OCI-LY7 (cell line): ENCODE results near the gene FGD3. TPM values are rescaled to one million over a fixed set of nuclear protein-coding genes. Genes with fewer than 3 reads are reported as not detected.

Source experiments
- BruUV-seq: library from RNA; stranded (reverse); fragments of 400-500 nt; replicated peaks from 2 replicates; lab custom pipeline; 2021; lab: Mats Ljungman, UMichigan
- CTCF ChIA-PET: fragments of 300-600 bp; sonication (Branson Sonifier 250); formaldehyde crosslinking; loops from one replicate; lab custom pipeline; 2022; ENCODE audit warnings: antibody characterized with exemption; ENCODE audit not compliant: unreplicated experiment; lab: Charles Lee
- POLR2A ChIA-PET: fragments of 300-600 bp; sonication (Branson Sonifier 250); formaldehyde crosslinking; loops from one replicate; lab custom pipeline; 2022; ENCODE audit warnings: antibody characterized with exemption; lab: Charles Lee
- DNase-seq: peaks from one replicate; pipeline ENCODE4 v3.0.0-alpha.2; 2015; ENCODE audit warnings: low spot score
- H2AFZ ChIP-seq: fragments of 200-600 bp; sonication (generic), shearing (Covaris generic); 2 replicates; pipeline ENCODE4 v1.6.1; 2014; ENCODE audit warnings: mild to moderate bottlenecking, antibody characterized with exemption, low read length, moderate library complexity
- H3K27ac ChIP-seq: fragments of 200-600 bp; sonication (generic); 2 replicates; pipeline ENCODE4 v1.5.1; 2014; ENCODE audit warnings: mixed run types, low read depth, mild to moderate bottlenecking, moderate library complexity, low read length, inconsistent platforms; ENCODE audit not compliant: poor library complexity, severe bottlenecking
- H3K36me3 ChIP-seq: fragments of 200-600 bp; sonication (generic); 2 replicates; pipeline ENCODE4 v1.6.1; 2014; ENCODE audit warnings: mild to moderate bottlenecking, antibody characterized with exemption, low read length, moderate library complexity, mixed read lengths; ENCODE audit not compliant: insufficient read depth
- H3K4me1 ChIP-seq: fragments of 200-600 bp; sonication (generic); 2 replicates; pipeline ENCODE4 v1.5.1; 2014; ENCODE audit warnings: mild to moderate bottlenecking, low read length; ENCODE audit not compliant: insufficient read depth, poor library complexity, severe bottlenecking
- H3K4me2 ChIP-seq: fragments of 200-600 bp; sonication (generic); 2 replicates; pipeline ENCODE4 v1.6.1; 2014; ENCODE audit warnings: mild to moderate bottlenecking, low read length
- H3K4me3 ChIP-seq: fragments of 200-600 bp; sonication (generic); 2 replicates; pipeline ENCODE4 v1.5.1; 2014; ENCODE audit warnings: mild to moderate bottlenecking, low read depth, low read length; ENCODE audit not compliant: poor library complexity, severe bottlenecking
- H3K79me2 ChIP-seq: fragments of 200-600 bp; sonication (generic); 2 replicates; pipeline ENCODE4 v1.6.1; 2016; ENCODE audit warnings: low read depth, mild to moderate bottlenecking, low read length, moderate library complexity, mixed read lengths; ENCODE audit not compliant: insufficient read depth
- H3K9me2 ChIP-seq: fragments of 200-600 bp; sonication (generic); 2 replicates; pipeline ENCODE4 v1.6.1; 2016; ENCODE audit warnings: mild to moderate bottlenecking, low read length, mixed read lengths; ENCODE audit not compliant: insufficient read depth
- H3K9me3 ChIP-seq: fragments of 200-600 bp; sonication (generic); 2 replicates; pipeline ENCODE4 v1.6.1; 2014; ENCODE audit warnings: mild to moderate bottlenecking, mixed run types, low read length, mixed read lengths
- H4K20me1 ChIP-seq: fragments of 200-600 bp; sonication (generic); 2 replicates; pipeline ENCODE4 v1.6.1; 2014; ENCODE audit warnings: mild to moderate bottlenecking, antibody characterized with exemption, low read length, moderate library complexity, mixed read lengths; ENCODE audit not compliant: insufficient read depth
- CTCF ChIP-seq: fragments of 200-600 bp; sonication (generic); conservative IDR thresholded peaks from 2 replicates; pipeline ENCODE4 v1.5.1; 2014; ENCODE audit warnings: mild to moderate bottlenecking, antibody characterized with exemption, low read length, moderate library complexity, mixed read lengths
- EZH2phosphoT487 ChIP-seq: fragments of 200-600 bp; sonication (generic); IDR thresholded peaks from 2 replicates; pipeline ENCODE4 v1.6.1; 2018; ENCODE audit warnings: low read depth, borderline replicate concordance, mild to moderate bottlenecking, mixed run types, antibody characterized with exemption, low read length, moderate library complexity, mixed read lengths
- intact Hi-C: fragments of 100-400 bp; cut with micrococcal nuclease; formaldehyde crosslinking; loops from one replicate; pipeline ENCODE4 v1.10.0; 2022; ENCODE audit not compliant: unreplicated experiment
- total RNA-seq, 2 experiments: library from RNA; depleted of rRNA in 1 of 2; stranded (reverse); fragments of >200 nt in 1 of 2; shearing (Covaris generic) in 1 of 2; gene quantifications; 2 replicates each; pipeline ENCODE4 v1.2.3, GENCODE V29; 2014 to 2022

FGD3 gene
- total RNA-seq, 2 experiments from 2014 or later: 22.1 to 22.9 TPM

DNA sequence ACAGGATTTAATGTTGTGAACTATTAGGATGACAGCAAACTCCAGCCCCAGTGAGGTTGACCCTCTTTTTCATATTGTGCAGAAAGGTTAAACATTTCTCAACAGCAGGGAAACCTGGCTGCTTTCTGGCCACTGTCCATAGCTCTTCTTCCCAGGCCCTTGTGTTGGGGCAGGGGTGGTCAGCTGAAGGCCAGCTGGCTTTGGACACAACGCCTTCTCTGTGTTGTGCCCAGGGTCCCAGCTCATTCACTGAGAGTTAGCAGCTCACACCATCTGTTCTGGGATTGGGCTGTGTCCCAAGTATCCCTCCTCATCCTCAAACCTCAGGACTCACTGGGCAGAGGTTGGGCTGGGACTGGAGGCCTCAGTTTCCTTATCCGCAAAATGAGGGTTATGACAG is 1.3 kb downstream of the FGD3 start:
- TF ChIP-seq CTCF (no peak), EZH2phosphoT487 (no peak)
- ChIA-PET CTCF (no interaction called here), POLR2A (interaction anchor here (0.7 kb wide), 1 partner anchor 193 kb away, joined by 4 read pairs; no protein-coding TSS in a partner anchor)
- no peak overlapping the region for H2AFZ ChIP-seq
- H3K4me3 ChIP-seq: no peak overlapping the region
- H3K4me1 ChIP-seq: no peaks in the 10 kb centered on the region
- DNase-seq: no peak
- no peaks in the 10 kb centered on the region for H3K36me3 ChIP-seq
- BruUV-seq: no TSS peak
- no peak overlapping the region for H3K27ac ChIP-seq
- H3K79me2 ChIP-seq: no peaks in the 10 kb centered on the region
- H4K20me1 ChIP-seq: no peaks in the 10 kb centered on the region
- H3K9me3 ChIP-seq: no peaks in the 10 kb centered on the region
- no peak overlapping the region for H3K4me2 ChIP-seq
- no peaks in the 10 kb centered on the region for H3K9me2 ChIP-seq
- intact Hi-C loops: no loop called here

- POLR2A ChIA-PET: interaction anchor here (0.7 kb wide), 1 partner anchor 194 kb away, joined by 4 read pairs; no protein-coding TSS in a partner anchor
- H3K79me2 ChIP-seq: no peaks in the 10 kb centered on the region
- no peak overlapping the region for H3K27ac ChIP-seq
- no peaks in the 10 kb centered on the region for H3K9me2 ChIP-seq
- no peaks in the 10 kb centered on the region for H3K36me3 ChIP-seq
- H3K4me1 ChIP-seq: peaks cover 8% of the 10 kb centered on the region
- H2AFZ ChIP-seq: no peak overlapping the region
- CTCF ChIA-PET: no interaction called here
- H3K4me2 ChIP-seq: no peak overlapping the region
- no peak overlapping the region for H3K4me3 ChIP-seq
- intact Hi-C loops: no loop called here
- BruUV-seq: no TSS peak
- no peaks in the 10 kb centered on the region for H4K20me1 ChIP-seq
- no peak for DNase-seq
- TF ChIP-seq CTCF (no peak), EZH2phosphoT487 (no peak)
- H3K9me3 ChIP-seq: no peaks in the 10 kb centered on the region
These were observed 2.1 kb downstream of the FGD3 start for GRCh38 chr9:92949266-92949982.

GRCh38 chr9:92950359-92950955 is 3.1 kb downstream of the FGD3 start:
- TF ChIP-seq CTCF (no peak), EZH2phosphoT487 (no peak)
- no peak for DNase-seq
- Histone ChIP-seq H2AFZ (no peak overlapping the region), H3K4me1 (peaks cover 9% of the 10 kb centered on the region), H3K4me3 (no peak overlapping the region), H4K20me1 (no peaks in the 10 kb centered on the region), H3K27ac (no peak overlapping the region), H3K36me3 (no peaks in the 10 kb centered on the region), H3K4me2 (no peak overlapping the region), H3K79me2 (no peaks in the 10 kb centered on the region), H3K9me3 (no peaks in the 10 kb centered on the region), H3K9me2 (no peaks in the 10 kb centered on the region)
- BruUV-seq: no TSS peak
- ChIA-PET CTCF (no interaction called here), POLR2A (no interaction called here)
- intact Hi-C loops: no loop called here
